Measurements from ENCODE around the gene DAZAP1.

The DAZAP1 gene

DNA sequence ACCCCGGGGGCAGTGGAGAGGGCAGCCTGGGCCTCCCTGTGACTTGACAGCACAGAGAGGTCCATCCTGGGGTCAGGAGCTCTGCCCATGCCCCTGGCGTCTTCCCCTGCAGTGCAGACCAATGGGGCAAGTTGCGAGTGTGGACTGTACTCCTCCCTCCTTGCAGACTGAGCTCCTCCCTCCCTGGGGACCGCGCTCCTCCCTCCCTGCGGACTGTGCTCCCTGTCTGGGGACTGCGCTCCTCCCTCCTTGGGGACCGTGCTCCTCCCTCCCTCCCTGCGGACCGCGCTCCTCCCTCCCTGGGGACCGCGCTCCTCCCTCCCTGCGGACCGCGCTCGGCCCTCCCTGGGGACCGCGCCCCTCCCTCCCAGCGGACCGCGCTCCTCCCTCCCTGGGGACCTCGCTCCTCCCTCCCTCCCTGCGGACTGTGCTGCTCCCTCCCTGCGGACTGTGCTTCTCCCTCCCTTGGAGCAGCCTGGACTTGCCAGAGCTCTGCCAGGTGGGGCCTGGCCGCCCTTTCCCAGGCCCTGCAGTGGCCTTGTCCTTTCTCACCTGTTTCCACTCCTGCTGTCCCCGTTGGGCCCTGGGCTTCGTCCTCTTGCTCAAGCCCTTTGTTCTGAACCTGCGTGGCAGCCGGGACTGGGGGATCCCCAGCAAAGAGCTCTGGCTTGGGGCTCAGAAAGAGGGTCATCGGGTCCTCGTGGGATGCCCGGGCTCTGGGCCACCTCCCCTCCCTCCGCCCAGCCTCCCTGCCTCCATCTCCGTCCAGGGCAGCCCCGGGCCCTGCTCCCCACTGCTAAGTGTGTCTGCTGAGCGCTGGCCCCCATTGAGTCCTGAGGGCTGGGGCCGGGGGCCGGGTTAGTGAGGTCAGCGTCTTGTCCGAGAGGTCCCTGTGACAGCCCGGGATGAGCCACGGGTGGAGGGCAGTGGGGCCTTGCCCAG is 12.9 kb upstream of the DAZAP1 start:
- DNase-seq = no peak

DNA sequence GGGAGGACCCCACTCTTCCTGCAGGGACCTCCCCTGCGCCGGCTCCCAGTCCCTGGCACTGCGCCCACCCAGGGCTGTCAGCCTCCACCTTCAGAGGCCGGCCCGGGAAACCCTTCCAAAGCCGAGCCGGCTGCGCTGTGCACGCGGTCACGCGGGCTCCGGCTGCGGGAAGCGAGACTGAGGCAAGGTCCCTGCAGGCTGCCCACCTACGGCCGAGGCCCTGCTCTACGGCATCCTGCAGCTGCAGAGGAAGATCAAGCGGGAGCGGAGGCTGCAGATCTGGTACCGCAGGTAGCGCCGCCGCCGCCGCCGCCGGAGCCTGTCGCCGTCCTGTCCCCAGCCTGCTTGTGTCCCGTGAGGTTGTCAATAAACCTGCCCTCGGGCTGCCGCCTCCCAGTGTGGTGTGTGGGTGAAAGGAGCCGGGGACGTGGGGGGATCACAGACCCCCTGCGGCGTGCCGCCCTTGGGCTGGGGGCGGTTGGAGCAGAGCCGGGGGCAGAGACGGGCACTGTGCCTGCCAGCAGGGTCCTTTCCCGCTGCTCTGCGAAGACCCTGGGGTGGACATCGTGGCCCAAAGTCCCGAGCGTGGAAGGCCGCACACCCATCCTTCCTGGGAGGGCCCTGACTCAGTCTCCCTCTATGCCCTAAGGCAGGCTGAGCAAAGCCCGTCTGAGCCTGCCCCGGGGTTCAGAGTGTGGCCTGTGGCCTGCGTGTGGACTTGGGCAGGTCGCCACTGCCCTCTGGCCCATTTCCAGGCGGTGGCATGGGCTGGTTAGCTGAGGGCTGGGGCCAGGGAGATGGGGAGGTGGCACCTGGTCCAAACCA is 12.0 kb upstream of the DAZAP1 start:
- no peak for DNase-seq

DNA sequence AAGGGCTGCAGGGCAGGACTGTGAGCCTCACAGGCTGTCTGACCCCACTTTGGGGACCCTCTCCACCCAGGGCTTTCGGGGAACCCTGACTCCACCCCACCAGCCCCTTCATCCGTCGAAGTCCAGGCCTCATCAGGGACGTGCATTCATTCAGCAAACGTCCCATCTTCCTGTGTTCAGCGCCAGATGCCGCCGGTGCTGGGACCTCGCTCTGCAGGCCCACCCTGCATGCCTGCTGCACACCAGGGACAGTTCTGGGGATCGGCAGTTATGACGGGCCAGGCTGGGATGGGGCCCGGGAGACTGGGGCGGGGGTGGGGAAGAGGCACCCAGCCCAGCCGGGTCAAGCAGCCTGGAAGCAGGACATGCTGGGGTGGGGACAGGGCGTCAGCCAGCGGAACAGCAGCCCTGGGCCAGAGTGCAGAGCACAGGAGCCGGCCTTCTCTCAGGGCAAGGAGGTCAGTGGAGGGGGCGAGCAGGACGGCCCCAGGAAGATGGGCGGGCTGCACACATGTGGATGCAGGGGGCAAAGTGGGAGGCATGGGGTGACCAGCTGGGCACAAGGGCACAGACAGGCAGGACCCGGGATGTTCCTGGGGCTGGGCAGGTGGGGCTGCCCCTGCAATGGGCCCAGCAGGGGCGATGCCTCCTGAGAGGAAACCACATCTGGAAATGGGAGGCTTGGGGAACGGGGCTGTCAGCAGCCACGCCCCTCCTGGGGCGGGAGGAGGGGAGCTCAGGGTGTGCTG is 11.2 kb upstream of the DAZAP1 start:
- no peak for DNase-seq

DNA sequence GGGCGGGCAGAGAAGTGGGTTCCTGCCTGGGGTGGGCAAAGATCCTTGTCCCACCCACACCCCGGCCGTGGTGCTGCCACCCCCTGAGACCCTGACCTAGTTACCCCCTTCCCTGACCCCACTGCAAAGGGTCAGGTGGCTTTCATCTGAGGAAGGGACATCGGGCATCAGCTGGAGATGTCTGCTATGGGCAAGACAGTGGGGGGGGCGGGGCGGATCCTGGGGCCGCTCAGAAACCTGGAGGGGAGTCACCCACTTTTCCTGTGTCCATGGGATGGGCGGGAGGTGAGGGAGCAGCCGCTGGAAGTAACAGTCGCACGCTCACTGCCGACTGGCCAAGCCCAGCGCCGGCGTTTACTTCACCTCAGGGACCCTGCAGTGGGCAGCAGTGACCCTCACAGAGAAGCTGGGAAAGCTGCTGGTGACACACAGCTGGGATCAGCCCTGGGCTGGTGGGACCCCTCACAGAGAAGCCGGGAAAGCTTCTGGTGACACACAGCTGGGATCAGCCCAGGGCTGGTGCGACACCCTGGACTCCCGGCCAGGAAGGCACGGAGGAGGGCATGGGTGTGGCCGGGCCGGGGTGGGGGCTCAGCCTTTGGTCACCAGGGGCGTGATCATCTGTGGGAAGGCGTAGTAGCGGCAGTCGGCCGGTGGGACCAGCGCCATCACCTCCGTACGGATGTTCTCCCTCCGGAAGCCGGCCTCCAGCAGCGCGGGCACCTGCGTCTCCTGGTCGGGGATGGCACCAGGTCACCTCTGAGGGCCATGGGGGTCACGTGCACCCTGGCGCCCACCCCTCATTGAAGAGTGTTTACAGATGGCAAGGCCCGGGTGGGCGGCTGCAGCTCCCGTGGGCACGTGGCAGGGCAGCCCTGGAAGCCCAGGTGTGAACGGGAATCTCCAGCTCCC is 10.4 kb upstream of the DAZAP1 start:
- no peak for DNase-seq

DNA sequence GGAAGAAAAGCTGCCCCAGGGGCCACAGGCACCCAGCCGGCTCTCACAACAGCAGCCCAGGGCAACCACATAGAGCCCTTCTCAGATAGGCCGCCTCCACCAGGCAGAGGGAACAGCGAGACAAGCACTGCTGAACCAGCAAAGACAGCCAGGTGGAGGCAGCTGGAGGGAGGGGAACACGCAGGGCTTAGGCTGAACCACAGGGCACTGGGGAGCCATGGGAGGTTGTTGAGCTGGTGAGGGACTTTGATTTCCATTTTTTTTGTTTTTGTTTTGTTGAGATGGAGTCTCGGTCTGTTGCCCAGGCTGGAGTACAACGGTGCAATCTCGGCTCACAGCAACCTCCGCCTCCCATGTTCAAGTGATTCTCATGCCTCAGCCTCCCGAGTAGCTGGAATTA is 9.5 kb upstream of the DAZAP1 start:
- DNase-seq = no peak

DNA sequence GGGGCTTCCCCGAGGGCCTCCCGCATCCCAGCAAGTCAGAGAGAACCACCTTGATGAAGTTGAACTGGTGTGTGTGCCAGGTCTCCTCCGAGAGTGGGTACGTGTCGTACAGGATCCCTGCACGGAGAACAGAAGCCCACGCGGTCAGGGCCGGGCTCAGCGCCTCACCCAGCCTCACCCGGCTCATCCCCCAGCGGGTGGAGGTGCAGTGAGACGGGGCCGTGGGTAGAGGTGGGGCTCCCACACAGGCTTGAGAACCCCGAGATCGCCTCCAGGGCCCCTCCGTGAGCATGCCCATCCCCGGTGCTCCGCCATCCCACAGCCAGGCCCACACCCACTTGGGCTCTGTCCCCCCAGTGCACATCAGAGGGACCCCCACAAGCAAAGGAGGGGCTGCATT is 8.3 kb upstream of the DAZAP1 start:
- DNase-seq = no peak

DNA sequence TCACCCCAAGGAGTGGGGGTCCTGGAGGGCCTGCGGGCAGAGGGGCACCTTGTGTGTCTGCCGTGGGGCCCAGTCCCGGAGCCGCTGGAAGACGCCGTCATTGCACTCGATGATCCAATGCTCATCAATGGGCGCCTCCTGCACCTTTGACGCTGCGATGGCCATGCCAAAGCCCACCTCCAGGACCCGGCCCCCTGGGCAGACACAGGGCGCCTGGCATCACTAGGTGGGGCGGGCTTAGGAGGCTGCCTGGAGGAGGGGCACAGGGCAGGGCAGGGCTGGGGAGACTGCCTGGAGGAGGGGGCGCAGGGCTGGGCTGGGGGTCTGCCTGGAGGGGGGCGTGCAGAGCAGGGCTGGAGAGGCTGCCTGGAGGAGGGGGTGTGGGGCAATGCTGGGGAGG is 7.6 kb upstream of the DAZAP1 start:
- no peak for DNase-seq

DNA sequence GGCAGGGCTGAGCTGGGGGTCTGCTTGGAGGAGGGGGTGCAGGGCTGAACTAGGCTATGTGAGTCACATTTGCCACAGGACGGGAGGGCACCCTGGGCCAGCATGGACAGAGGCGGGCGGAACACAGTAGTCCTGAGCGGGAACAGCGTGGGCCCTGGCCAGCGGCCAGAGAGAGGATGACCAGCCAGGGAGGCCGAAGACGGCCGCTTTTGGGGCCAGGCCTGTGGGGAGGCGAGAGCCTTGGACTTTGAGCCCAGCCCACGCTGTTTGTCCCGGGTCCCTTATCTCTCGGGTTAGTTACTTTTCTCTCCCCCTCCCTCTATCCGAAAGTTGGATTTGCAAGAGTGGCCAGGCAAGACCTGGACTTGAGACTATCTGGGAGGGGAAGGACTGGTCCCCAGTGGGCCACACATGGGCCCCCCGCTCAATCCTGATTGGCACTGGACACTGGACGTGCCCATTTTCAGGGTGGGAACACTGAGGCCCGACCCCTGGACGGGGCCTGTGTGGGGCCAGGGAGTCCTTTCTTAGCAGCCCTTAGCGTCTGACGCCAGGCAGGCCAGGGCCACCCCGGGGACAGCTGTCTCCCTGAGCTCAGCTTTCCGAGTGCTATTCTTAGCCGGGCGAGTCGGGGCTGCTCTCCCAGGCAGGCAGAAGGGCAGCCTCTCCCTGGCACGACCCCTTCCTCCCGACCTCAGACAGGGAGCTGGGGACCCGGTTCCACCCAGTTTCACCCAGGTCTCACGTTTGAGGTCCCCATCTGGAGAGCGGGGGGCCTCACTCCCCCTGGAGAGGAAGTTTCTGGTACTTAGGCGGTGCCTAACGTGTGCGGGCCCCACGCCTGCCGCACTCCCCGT is 6.9 kb upstream of the DAZAP1 start:
- DNase-seq = no peak

DNA sequence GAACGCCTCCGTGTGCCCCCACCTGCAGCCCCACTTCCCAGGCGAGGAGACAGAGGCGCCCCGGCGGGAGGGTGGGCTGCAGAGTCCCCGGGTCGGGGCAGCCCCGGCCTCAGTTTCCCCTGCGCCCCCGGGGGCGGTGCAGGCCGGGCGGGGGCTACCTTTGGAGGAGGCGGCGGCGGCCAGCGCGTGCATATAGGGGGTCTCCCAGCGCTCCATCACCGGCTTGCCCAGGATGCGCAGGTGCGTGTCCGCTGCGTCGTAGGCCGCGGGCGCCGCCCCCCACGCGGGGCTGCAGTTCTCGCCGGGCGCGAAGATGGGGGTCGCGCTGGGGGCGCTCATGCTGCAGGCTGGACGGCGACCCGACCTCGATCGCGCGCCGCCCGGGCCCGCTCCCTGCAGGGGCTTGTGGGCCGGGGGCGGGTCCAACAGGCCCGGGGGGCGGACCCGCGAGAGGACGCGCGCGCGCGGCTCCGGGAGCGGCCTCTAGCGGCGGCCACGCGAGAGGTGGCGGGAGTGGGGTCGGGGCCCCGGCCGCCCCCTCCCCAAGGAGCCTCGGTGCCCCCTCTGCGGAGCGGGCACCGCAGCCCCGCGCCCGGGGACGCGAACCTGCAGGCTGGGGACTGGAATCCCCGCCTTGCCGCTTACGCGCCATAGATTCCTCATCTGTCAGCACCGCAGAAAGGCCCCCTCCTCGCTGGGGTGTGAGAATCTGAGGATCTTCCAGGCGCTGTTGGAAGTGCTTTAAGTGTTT is 6.1 kb upstream of the DAZAP1 start, which contains the start of gene GAMT:
TSS of gene GAMT (minus strand) at position 405 of the 751 bp plus-strand sequence. CDS start at position 339, 66 bp downstream.
- peak; percentile 55 for DNase-seq

DNA sequence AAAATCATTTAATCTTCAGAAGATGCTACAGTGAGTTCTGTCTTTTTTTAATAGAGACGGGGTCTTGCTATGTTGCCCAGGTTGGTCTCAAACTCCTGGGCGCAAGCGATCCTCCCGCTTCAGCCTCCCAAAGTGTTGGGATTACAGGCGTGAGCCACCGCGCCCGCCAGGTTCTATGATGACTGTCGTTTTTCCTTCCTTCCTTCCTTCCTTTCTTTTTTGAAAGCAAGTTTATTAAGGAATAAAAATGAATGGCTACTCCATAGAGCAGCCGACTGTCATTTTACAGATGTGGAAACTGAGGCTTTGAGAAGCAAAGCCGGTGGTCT is 5.5 kb upstream of the DAZAP1 start:
- no peak for DNase-seq

DNA sequence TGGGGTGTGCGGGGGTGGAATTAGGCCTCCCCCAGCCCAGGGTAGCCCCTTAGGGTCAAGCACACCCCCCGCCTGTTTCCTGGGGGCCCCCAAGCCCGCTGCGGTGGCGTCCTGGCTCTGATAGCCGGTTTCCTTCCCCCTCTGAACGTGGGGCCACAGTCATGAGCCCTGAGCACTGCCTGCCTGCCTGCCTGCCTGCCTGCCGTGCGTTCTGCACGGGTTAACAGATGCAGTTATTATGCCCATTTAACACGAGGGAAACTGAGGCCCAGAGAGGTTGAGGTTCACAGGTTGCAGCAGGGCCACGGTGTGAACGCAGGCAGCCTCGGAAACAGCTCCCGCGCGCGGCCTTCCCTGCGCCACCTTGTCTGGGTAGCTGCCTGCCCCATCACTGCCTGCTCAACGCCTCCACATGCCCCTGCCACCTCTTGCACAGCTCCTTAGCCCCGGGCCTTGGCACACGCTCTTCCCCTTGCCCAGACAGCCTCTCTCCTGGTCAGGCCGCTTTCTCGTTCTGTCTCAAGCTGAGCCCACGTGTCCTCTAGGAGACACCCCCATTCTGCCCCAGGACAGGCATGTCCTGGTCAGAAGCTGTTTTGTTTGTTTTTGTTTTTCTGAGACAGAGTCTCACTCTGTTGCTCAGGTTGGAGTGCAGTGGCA is 4.8 kb upstream of the DAZAP1 start:
- no peak for DNase-seq

DNA sequence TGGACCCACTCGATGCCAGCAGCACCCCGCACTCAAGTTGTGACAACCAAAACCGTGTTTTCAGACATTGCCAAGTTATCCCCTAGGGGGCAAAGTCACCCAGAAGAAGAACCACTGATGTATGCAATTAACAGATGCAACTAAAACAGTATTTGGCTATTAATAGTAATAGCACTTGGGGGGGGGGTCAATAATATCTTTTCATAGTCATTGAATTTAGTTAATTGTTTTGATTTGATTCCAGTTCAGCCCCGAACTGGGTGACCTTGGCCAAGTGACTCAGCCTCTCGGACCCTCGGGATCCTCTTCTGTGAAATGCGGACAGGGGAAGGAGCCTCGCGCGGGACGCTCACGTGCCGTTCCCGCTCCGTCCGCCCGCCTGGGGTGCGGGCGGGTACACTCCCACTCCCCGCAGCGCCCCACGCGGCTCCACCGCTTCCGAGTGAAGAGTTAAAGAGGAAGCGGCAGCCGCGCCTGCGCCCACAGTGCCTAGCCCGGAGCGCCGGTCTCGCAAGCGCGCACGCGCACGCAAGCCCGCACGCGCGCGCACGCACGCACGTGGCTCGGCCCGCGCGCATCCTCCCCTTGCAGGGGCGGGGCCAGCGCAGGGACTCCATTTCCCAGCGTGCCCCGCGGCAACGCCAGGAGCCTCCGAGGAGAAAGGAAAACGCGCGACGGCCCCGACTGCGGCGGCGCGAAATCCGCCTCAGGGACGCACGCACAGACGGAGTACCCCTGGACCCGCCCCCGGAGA is 435 bp upstream of the DAZAP1 start:
- peak; percentile 99 for DNase-seq

DNA sequence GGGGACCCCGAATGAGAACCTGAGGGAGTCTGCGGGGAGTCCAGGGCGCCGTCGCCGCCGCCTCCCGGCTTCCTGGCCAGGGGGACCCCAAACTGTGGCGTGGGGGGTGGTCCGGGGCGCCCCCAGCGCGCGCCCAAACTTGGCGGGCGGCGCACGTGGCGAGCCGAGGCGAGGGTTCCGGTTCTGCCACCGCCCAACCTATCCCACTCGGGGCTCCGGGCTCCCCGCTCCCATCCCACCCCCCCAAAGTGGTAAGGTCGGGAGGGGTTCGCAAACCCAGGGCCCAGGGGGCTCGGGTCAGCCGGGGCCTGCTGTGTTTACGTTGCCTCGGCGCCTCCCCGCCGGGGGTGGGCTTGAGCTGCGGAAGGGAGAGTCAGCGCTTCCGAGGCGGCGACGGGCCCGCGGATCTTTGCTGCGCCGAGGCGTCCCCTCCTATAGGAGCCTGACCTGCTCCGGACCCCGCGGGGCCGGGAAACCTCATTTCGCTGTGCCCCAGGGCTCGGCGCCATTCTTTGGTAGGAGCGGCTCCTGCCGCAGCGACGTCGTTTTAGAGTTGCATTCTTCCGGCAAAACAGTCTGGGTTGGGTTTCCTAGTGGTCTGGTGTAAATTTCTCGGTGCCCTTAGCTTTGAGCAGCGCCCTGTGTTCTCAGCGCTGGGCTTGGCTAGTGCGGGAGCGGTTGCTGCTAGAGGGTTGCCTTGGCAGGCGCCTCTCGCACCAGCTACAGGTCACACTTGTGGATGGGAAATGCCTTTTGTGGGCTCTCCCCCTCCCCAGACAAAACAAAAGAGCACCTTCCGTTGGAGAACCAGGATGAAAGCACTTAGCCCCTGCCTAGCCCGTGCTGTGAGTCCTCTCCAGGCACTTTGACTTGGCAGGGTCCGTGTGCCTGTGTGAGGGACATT is 1.2 kb downstream of the DAZAP1 start:
- peak; percentile 76 for DNase-seq

DNA sequence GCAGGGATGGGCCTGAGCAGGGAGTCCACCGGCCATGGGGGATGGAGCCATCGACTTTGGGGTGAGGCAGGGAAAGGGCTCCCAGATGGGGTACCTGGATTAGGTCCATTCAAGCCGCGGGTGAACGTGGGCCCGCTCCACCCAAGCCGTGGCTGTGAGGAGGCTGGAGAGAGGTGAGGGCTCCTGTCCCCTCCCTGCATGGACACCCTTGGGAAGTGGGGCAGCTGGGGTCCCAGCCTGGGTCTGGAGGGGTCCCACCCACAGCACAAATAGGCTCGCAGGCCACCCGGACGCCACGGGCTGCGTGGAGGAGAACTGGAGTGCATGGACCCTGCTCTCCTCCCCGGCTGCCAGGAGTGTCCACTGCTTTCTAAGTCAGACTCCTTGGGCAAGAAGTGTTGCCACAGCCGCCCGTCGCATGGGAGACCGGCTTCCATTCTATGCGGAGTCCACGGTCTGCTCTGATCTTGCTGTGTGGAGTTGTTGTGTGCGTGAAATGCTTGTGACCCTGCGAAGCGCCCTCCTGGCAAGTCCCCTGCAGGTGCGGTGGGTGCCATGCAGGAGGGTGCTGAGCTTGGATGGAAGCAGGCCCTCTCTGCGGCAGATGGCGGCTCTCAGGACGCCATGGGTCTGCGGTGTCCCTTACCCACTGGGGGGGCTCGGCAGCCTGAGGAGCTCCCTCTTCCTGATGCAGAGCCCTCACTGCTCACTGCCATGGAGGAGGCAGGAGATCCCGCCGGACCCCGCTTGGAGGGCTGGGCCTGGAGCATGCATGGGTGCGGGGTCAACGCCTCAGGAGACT is 2.0 kb downstream of the DAZAP1 start:
- DNase-seq = no peak

DNA sequence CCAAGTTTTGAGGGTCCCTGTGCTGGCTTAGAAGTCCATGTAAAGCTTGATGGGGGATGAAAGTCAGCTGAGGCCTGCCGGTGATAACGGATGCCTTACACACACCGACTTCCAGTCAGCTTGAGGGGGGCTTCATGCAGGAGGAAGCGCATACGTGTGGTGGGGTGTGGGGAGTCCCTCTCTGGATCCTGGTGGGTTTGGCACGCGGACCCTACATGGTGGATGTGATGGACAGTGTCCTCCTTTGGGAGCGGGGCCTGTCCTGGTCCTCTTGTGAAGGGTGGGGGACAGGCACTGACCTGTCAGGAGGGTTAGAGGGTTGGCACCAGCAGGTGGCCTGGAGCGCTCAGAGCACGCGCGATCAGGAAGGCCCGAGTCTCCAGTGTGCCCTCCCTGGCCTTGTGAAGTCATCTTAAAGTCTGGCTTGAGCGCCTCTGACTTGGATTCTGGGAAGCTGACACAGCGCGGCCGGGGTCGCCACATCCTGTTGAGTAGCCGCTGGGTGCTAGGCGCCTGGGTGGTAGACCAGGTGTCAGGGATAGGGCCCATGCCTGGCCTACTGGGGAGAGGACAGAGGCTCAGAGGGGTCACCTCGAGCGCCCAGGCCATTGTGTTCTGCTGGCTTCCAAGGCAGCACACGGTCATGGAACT is 2.9 kb downstream of the DAZAP1 start:
- no peak for DNase-seq

DNA sequence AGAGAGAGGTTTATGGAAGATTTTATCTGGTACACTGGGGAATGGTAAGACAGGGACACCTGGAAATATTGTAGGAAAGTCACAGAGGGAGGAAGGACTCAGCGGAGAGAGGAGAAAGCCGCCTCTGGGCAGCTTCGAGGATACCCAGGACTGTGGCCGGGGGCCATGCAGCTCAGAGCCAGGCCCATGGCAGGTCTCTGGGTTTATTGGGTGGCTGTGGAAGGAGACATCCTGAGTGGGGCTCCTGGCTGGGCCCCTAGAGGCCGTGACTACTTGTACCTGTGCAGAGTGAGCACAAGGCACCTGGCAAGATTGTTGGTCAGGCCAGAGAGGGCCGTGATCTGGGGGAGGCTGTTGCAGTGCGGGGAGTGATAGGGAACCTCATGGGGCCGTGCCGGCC is 3.4 kb downstream of the DAZAP1 start:
- DNase-seq = no peak

All from CD4-positive, alpha-beta T cell treated with Interleukin-17A for 1 hour (primary cell).